BLaER1 (cell line): ENCODE measurements around the gene CAMK1.
"Not testable (repeated sequence)": the region's sequence is repeated elsewhere in the genome, so short reads cannot be mapped to it uniquely, and the experiment has no call there.

Experiments
- H3K27ac ChIP-seq: shearing (Covaris generic); formaldehyde crosslinking; 2 replicates; pipeline ENCODE4 v1.8.1; 2022
- H3K27me3 ChIP-seq: shearing (Covaris generic); formaldehyde crosslinking; 2 replicates; pipeline ENCODE4 v1.8.1; 2022
- H3K36me3 ChIP-seq: shearing (Covaris generic); formaldehyde crosslinking; 2 replicates; pipeline ENCODE4 v1.8.1; 2022
- H3K4me1 ChIP-seq: shearing (Covaris generic); formaldehyde crosslinking; 2 replicates; pipeline ENCODE4 v1.8.1; 2022
- H3K4me2 ChIP-seq: shearing (Covaris generic); formaldehyde crosslinking; 2 replicates; pipeline ENCODE4 v1.8.1; 2022
- H3K4me3 ChIP-seq: shearing (Covaris generic); formaldehyde crosslinking; 2 replicates; pipeline ENCODE4 v1.8.1; 2022
- H3K9ac ChIP-seq: shearing (Covaris generic); formaldehyde crosslinking; 2 replicates; pipeline ENCODE4 v1.8.1; 2022
- H3K9me3 ChIP-seq: shearing (Covaris generic); formaldehyde crosslinking; 2 replicates; pipeline ENCODE4 v1.8.1; 2022
- H4K20me1 ChIP-seq: shearing (Covaris generic); formaldehyde crosslinking; 2 replicates; pipeline ENCODE4 v1.8.1; 2022
- Cebpa-rat ChIP-seq: shearing (Covaris generic); IDR thresholded peaks from 2 replicates; pipeline ENCODE4 v1.8.1; 2022

Gene CAMK1

DNA sequence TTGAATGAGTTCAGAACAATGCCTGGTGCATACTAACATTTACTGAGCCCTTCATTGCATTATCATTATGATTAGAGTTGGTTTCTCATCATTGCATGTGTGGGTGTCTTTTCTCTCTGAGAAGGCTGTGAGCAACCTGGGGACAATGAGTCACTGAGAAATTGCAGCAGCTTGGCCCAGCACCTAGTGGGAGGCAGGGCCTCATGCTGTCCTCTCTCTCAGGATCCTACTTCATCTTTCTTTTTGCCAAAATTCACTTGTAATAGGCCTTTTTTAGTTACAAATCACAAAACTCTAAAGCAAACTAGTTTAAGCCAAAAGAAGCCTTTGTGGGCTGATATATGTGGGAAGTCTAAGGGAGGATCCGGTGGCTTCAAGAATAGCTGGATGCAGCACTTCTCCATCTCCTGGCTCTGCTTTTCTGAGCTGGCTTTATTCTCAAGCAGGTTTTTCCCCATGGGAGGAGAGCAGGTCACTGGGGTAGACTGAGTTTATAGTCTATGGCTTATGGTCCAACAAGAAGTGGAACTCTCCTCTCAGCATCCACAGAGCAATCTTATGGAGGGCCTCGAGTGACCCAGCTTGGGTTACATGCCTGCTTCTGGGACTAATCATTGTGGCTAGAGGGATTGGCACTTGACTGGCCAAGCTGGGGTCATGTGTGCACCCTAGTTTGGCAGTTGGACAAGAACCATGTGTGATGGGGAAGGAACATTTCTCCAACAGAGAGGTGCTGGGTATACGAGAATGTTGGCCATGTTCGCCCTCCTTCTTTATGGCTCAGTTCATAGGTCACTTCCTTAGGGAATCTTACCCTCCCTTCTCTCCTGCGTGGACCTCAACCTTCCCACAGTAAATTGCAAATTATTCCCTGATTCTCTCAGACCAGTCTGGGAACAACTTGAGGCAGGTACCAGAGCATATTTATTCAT, 8.7 kb upstream of the CAMK1 start:
- no peaks in the 10 kb centered on the region for H3K27me3 ChIP-seq
- H3K9me3 ChIP-seq: no peaks in the 10 kb centered on the region
- no peaks in the 10 kb centered on the region for H3K36me3 ChIP-seq
- peaks cover 4% of the 10 kb centered on the region; the same call in 1 of the 2 replicates for H4K20me1 ChIP-seq
- peak overlapping the region; percentile 89 for H3K4me2 ChIP-seq
- no peak for TF ChIP-seq Cebpa-rat
- no peak overlapping the region for H3K27ac ChIP-seq
- no peak overlapping the region for H3K9ac ChIP-seq
- H3K4me3 ChIP-seq: no peak overlapping the region
- H3K4me1 ChIP-seq: peaks cover 55% of the 10 kb centered on the region

DNA sequence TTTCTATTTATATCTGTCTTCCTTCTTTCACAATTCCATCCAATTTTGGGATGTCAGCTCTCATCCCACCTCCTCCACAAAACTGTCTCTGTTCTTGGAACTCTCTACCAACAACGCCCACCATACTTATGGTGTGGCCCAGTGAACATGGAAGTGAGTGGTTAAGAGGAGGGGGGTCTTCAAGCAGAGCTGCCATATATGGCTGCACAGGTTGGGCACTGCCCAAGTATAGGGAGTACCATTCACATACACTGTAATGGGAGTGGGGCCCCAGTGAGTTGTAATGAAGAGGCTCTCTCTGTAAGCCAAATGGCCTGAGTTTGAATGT, 7.9 kb upstream of the CAMK1 start:
- Histone ChIP-seq H3K4me3 (no peak overlapping the region), H4K20me1 (peaks cover 4% of the 10 kb centered on the region; the same call in 1 of the 2 replicates), H3K27me3 (no peaks in the 10 kb centered on the region), H3K9me3 (no peaks in the 10 kb centered on the region), H3K9ac (no peak overlapping the region), H3K4me1 (peaks cover 51% of the 10 kb centered on the region), H3K27ac (no peak overlapping the region), H3K4me2 (peak overlapping the region; percentile 89; the same call in 1 of the 2 replicates), H3K36me3 (no peaks in the 10 kb centered on the region)
- TF ChIP-seq Cebpa-rat: no peak

DNA sequence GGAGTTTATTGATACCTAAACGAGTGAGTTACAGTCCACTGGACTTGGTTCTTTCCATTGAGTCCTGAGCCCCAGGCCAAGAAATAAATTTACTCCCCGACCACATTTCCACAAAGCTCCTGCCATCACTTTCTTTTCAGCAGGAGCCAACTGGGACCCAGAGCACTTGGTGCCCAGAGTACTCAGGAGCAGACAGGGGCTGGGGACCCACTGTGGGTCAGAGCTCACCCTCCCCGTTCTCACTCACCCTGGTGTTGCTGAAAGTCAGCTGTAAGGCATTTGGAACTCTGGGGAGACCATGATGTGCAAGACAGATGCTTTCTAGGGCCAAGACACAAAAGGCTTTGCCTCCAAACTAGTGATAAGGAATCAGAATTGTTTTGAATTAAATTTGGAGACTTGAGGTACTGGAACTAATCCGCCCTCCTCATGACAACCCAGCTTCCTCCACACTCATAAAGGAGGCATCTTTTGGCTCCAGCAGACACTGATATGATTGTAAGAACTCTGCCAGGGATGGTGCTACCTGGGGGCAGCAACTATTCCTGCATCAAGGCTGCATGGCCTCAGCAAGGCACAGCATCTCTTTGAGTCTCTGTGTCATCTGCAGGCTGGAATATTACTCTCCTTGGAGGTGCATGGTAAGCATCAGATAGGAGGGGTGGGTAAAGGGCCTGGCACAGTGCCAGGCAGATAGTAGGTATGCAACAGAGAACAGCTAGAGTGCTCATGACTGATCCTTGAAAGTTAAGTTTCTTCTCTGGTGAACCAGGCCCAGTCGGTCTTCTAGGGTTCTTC, 7.3 kb upstream of the CAMK1 start:
- H3K9ac ChIP-seq: no peak overlapping the region
- peaks cover 4% of the 10 kb centered on the region; the same call in 1 of the 2 replicates for H4K20me1 ChIP-seq
- H3K4me3 ChIP-seq: no peak overlapping the region
- no peak for TF ChIP-seq Cebpa-rat
- no peaks in the 10 kb centered on the region for H3K36me3 ChIP-seq
- no peak overlapping the region for H3K27ac ChIP-seq
- H3K27me3 ChIP-seq: no peaks in the 10 kb centered on the region
- H3K4me2 ChIP-seq: peak overlapping the region; percentile 89; the same call in 1 of the 2 replicates
- no peaks in the 10 kb centered on the region for H3K9me3 ChIP-seq
- peaks cover 46% of the 10 kb centered on the region for H3K4me1 ChIP-seq

DNA sequence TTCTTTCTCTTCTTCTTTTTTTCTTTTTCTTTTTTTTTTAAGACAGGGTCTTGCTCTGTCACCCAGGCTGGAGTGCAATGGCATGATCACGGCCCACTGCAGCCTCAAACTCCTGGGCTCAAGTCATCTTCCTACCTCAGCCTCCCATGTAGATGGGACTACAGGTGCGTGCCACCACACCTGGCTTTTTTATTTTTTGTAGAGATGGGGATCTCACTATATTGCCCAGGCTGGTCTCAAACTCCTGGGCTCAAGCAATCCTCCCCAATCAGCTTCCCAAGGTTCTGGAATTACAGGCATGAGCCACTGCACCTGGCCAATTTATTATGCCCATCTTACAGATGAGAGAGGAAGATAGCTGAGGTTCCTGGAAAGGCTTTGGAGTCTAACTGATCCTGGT, 1.3 kb upstream of the CAMK1 start:
- not testable (repeated sequence) for H3K4me3 ChIP-seq, H3K27ac ChIP-seq, H3K9me3 ChIP-seq, H3K36me3 ChIP-seq, H3K4me1 ChIP-seq, H3K4me2 ChIP-seq, H3K9ac ChIP-seq, H4K20me1 ChIP-seq
- H3K27me3 ChIP-seq: peaks cover 25% of the 10 kb centered on the region

DNA sequence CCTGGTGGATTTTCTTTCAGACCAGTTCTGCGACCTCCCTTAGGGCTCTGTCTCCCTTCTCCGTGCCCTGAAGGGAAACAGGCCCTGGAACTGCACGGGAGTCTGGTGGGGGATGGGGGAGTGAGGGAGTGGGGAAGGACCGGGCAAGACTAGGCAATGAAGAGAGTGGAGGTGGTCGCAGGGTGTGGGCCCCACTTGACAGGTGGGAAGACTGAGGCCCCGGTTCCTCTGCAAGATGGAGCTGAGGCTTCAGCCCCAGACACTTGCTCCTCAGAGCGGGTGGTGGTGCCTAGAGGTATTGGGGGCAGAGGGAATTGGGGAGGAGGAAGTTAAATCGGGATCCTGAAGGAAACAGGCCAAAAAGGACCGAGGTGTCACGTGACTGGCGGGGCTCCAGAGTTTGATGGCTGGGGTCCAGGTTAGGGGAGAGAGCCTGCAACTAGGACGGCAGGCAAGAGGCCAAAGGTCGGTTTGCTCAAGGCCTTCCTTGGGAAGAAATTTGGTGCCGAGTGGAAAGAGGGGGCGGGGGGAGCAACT, 597 bp upstream of the CAMK1 start:
- H3K27me3 ChIP-seq: peaks cover 25% of the 10 kb centered on the region
- peaks cover 5% of the 10 kb centered on the region for H4K20me1 ChIP-seq
- peaks cover 7% of the 10 kb centered on the region for H3K4me1 ChIP-seq
- no peak overlapping the region for H3K4me2 ChIP-seq
- H3K27ac ChIP-seq: no peak overlapping the region
- no peaks in the 10 kb centered on the region; the same call in 1 of the 2 replicates for H3K36me3 ChIP-seq
- H3K9ac ChIP-seq: no peak overlapping the region
- H3K9me3 ChIP-seq: no peaks in the 10 kb centered on the region
- TF ChIP-seq Cebpa-rat: no peak
- no peak overlapping the region for H3K4me3 ChIP-seq

DNA sequence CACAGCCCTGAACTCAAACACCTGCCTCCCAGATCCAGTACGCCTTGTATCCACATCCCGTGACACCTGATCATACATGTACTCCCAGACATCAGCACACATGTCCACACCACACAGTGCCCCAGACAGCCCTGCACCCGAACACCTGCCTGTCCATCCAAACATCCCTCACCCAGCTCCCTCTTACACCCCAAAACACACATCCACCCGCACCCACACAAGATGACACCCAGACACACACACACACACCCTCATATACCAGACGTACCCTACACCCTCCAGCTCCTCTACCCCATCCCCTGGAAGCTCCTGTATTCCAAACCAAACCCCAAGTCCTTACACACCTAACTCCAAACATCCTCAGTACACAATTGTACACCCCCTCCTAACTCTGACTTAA, 735 bp downstream of the CAMK1 start:
- Histone ChIP-seq H3K27me3 (peaks cover 25% of the 10 kb centered on the region), H3K27ac (no peak overlapping the region), H3K9ac (no peak overlapping the region), H3K4me1 (peaks cover 7% of the 10 kb centered on the region), H3K36me3 (no peaks in the 10 kb centered on the region; the same call in 1 of the 2 replicates), H3K4me2 (no peak overlapping the region), H3K9me3 (no peaks in the 10 kb centered on the region), H4K20me1 (peaks cover 5% of the 10 kb centered on the region), H3K4me3 (no peak overlapping the region)
- no peak for TF ChIP-seq Cebpa-rat

DNA sequence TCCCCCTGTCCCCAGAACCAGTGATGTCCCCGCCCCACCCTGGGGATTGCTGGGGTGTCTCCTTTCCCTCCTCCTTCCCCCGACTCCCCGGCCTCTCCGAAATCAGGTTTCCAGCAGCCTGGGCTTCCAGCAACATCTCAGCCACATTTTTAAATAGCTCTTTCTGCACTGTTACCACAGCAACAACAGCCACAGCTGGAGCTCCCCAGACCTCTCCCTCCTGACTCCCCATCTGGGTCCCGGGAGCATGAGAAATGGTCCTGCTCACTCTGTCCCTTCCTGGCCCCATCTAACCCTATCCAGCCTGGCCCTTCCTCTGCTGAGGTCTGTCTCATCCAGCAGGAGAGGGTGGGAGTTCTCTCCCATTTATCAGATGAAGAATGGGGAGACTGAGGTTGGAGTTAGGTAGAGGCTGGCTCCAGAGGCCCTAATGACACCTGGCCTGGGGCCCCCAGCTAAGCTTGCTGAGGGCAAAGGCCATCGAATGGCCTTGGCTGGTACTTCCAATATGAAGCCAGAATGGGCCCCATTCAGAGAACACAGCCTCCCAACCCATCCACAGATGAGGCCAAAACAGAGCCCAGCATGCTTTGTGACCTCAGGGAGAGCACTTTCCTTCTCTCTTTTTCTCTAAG, 1.5 kb downstream of the CAMK1 start:
- peaks cover 7% of the 10 kb centered on the region for H3K4me1 ChIP-seq
- no peak overlapping the region for H3K9ac ChIP-seq
- H3K9me3 ChIP-seq: no peaks in the 10 kb centered on the region
- peaks cover 25% of the 10 kb centered on the region for H3K27me3 ChIP-seq
- H3K27ac ChIP-seq: no peak overlapping the region
- no peaks in the 10 kb centered on the region; the same call in 1 of the 2 replicates for H3K36me3 ChIP-seq
- no peak overlapping the region for H3K4me3 ChIP-seq
- peaks cover 5% of the 10 kb centered on the region for H4K20me1 ChIP-seq
- H3K4me2 ChIP-seq: no peak overlapping the region
- no peak for TF ChIP-seq Cebpa-rat

DNA sequence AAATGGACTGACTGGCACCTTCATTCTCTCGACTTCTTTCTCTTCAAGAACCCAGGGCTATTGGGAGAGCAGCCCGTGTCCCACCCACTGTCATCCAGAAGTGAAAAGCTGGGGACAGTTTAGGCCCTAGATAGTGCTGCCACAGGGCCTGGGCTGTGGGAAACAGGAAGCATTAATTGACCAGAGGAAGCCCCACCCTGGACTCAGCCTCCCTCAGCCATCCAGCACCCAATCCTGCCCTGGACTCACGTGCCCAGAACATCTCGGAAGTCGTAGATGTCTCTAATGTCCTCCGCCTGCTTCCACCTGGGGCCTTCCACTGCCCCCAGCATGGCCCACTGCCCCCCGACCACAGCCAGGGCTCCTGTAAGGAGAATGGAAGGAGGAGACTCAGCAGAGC, 2.3 kb downstream of the CAMK1 start:
- peaks cover 5% of the 10 kb centered on the region for H4K20me1 ChIP-seq
- no peaks in the 10 kb centered on the region; the same call in 1 of the 2 replicates for H3K36me3 ChIP-seq
- peaks cover 25% of the 10 kb centered on the region for H3K27me3 ChIP-seq
- H3K9me3 ChIP-seq: no peaks in the 10 kb centered on the region
- no peak overlapping the region for H3K27ac ChIP-seq
- H3K4me1 ChIP-seq: peaks cover 7% of the 10 kb centered on the region
- H3K4me3 ChIP-seq: no peak overlapping the region
- no peak overlapping the region for H3K9ac ChIP-seq
- TF ChIP-seq Cebpa-rat: no peak
- no peak overlapping the region for H3K4me2 ChIP-seq

DNA sequence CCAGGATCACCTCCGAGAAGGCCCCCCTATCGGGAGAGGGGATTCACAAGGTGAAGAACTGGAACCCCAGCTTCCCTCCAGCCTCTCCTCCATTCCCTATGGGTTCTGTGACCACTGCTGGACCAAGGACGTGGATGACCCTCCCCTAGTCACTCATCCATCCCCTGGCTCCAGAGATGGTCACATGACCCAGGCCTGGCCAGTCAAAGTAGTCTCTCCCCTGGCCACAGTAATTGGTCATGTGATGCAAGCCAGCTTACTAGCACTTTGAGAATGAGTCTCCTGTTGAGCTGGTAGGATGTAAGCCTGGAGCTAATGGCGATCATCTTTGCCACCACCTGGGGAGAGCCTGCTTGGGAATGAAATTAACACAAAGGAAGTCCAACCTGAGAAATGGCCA, 3.9 kb downstream of the CAMK1 start:
- H3K9ac ChIP-seq: no peak overlapping the region
- H4K20me1 ChIP-seq: peaks cover 5% of the 10 kb centered on the region
- no peak for TF ChIP-seq Cebpa-rat
- H3K4me1 ChIP-seq: peaks cover 7% of the 10 kb centered on the region
- H3K27me3 ChIP-seq: peaks cover 25% of the 10 kb centered on the region
- no peak overlapping the region for H3K4me3 ChIP-seq
- H3K36me3 ChIP-seq: peaks cover 1% of the 10 kb centered on the region; the same call in 1 of the 2 replicates
- no peak overlapping the region for H3K27ac ChIP-seq
- no peaks in the 10 kb centered on the region for H3K9me3 ChIP-seq
- no peak overlapping the region for H3K4me2 ChIP-seq
